Measurements from ENCODE around the gene EIF2D. TPM values are rescaled to one million over a fixed set of nuclear protein-coding genes. Genes with fewer than 3 reads are reported as not detected.

The EIF2D gene
- polyA plus RNA-seq, 3 donors, result 16.4 to 31.6 (median 16.8) TPM

- H3K9me3 Mint-ChIP-seq, result no peaks in the 10 kb centered on the region
- 100% methylated on average over 3 of the region's 7 CpGs for WGBS (ENCODE audit: insufficient coverage)
- Histone ChIP-seq H3K4me2 (replicated peaks; ENCODE audit: extremely low read depth, low read length, poor library complexity, severe bottlenecking) (no peak overlapping the region), H3K79me2 (ENCODE audit: insufficient read depth, low read length) (no peaks in the 10 kb centered on the region), H3K27me3 (ENCODE audit: control insufficient read depth in 2 of 2, insufficient read depth in 2 of 2, low read length in 2 of 2) (no peaks in the 10 kb centered on the region), H4K20me1 (ENCODE audit: insufficient read depth, low read length) (peaks cover 15% of the 10 kb centered on the region), H3K36me3 (replicated peaks in 1 of 2; ENCODE audit: control insufficient read depth in 1 of 2, insufficient read depth in 2 of 2, low read length in 2 of 2) (peaks cover 66 to 94% of the 10 kb centered on the region in 2 donors), H2AFZ (ENCODE audit: insufficient read depth, low read depth, low read length, poor library complexity, severe bottlenecking) (no peak overlapping the region), H3K4me3 (replicated peaks in 1 of 3; ENCODE audit: low read depth in 2 of 3, low read length in 3 of 3) (no peak overlapping the region), H3K9ac (ENCODE audit: insufficient read depth, low read length, poor library complexity, severe bottlenecking) (no peak overlapping the region), H3K9me3 (replicated peaks in 1 of 2; ENCODE audit: control insufficient read depth in 1 of 2, insufficient read depth in 1 of 2, low read length in 2 of 2) (no peaks in the 10 kb centered on the region), H3K4me1 (ENCODE audit: control insufficient read depth in 1 of 2, insufficient read depth in 2 of 2, low read length in 2 of 2) (no peaks in the 10 kb centered on the region), H3K27ac (ENCODE audit: low read depth in 1 of 2, low read length in 2 of 2) (no peak overlapping the region)
- intact Hi-C loops (cut with micrococcal nuclease), result no loop called here
- no peak for TF ChIP-seq CTCF (IDR thresholded peaks at IDR 0.05)
- no peak overlapping the region for H3K4me3 Mint-ChIP-seq
- no peak overlapping the region for H3K27ac Mint-ChIP-seq
- DNase-seq, result no peak
- no peaks in the 10 kb centered on the region for H3K4me1 Mint-ChIP-seq
- peaks cover 70 to 76% of the 10 kb centered on the region in 2 donors for H3K36me3 Mint-ChIP-seq
- no peaks in the 10 kb centered on the region for H3K27me3 Mint-ChIP-seq (ENCODE audit: low read depth in 3 of 3)
Measured at GRCh38 chr1:206595581-206596318, 16.5 kb downstream of the EIF2D start.

GRCh38 chr1:206593351-206593925, 18.8 kb downstream of the EIF2D start:
- no peak overlapping the region for H3K27ac ChIP-seq (ENCODE audit: low read depth in 1 of 2, low read length in 2 of 2)

More at GRCh38 chr1:206593351-206593925, 18.8 kb downstream of the EIF2D start:
- Mint-ChIP-seq H3K9me3 (no peaks in the 10 kb centered on the region), H3K4me1 (peaks cover 3% of the 10 kb centered on the region), H3K4me3 (no peak overlapping the region), H3K27ac (no peak overlapping the region), H3K36me3 (peaks cover 60 to 75% of the 10 kb centered on the region in 2 donors), H3K27me3 (ENCODE audit: low read depth in 3 of 3) (no peaks in the 10 kb centered on the region)
- Histone ChIP-seq H3K4me3 (replicated peaks in 1 of 3; ENCODE audit: low read depth in 2 of 3, low read length in 3 of 3) (no peak overlapping the region), H2AFZ (ENCODE audit: insufficient read depth, low read depth, low read length, poor library complexity, severe bottlenecking) (no peak overlapping the region), H3K9me3 (replicated peaks in 1 of 2; ENCODE audit: control insufficient read depth in 1 of 2, insufficient read depth in 1 of 2, low read length in 2 of 2) (no peaks in the 10 kb centered on the region), H3K4me2 (replicated peaks; ENCODE audit: extremely low read depth, low read length, poor library complexity, severe bottlenecking) (no peak overlapping the region), H3K79me2 (ENCODE audit: insufficient read depth, low read length) (no peaks in the 10 kb centered on the region), H3K9ac (ENCODE audit: insufficient read depth, low read length, poor library complexity, severe bottlenecking) (no peak overlapping the region), H4K20me1 (ENCODE audit: insufficient read depth, low read length) (peaks cover 38% of the 10 kb centered on the region), H3K4me1 (ENCODE audit: control insufficient read depth in 1 of 2, insufficient read depth in 2 of 2, low read length in 2 of 2) (no peaks in the 10 kb centered on the region), H3K27me3 (ENCODE audit: control insufficient read depth in 2 of 2, insufficient read depth in 2 of 2, low read length in 2 of 2) (no peaks in the 10 kb centered on the region), H3K36me3 (replicated peaks in 1 of 2; ENCODE audit: control insufficient read depth in 1 of 2, insufficient read depth in 2 of 2, low read length in 2 of 2) (peaks cover 65 to 94% of the 10 kb centered on the region in 2 donors)
- intact Hi-C loops (cut with micrococcal nuclease), result no loop called here
- TF ChIP-seq CTCF (IDR thresholded peaks at IDR 0.05), result no peak
- 93% methylated on average over 6 of the region's 7 CpGs for WGBS (ENCODE audit: insufficient coverage)
- no peak for DNase-seq
